CD4-positive, alpha-beta T cell treated with Interleukin-6 for 4 hours (primary cell): Measurements from ENCODE around the gene MEF2C.
"Not testable (repeated sequence)": the region's sequence is repeated elsewhere in the genome, so short reads cannot be mapped to it uniquely, and the experiment has no call there.

Source experiments
- DNase-seq: peaks from one replicate; pipeline ENCODE4 v3.0.0-alpha.2; 2020; ENCODE audit warnings: mixed read lengths

MEF2C gene

GRCh38 chr5:88883059-88883835, at the start of gene MEF2C:
Gene MEF2C (minus strand): TSS chr5:88883184. CDS start chr5:88823788, 59,396 bp downstream.
- DNase-seq: no peak

GRCh38 chr5:88932541-88932940, 49.6 kb upstream of the MEF2C start:
- DNase-seq: no peak

GRCh38 chr5:88930335-88930734, 47.4 kb upstream of the MEF2C start:
- no peak for DNase-seq

GRCh38 chr5:88929385-88929784, 46.4 kb upstream of the MEF2C start:
- no peak for DNase-seq

GRCh38 chr5:88926774-88927173, 43.8 kb upstream of the MEF2C start:
- DNase-seq: no peak

- DNase-seq: no peak
Observed at GRCh38 chr5:88925692-88926490, 42.9 kb upstream of the MEF2C start.

GRCh38 chr5:88924330-88924657, 41.3 kb upstream of the MEF2C start:
- no peak for DNase-seq

- no peak for DNase-seq
Observed at GRCh38 chr5:88923623-88924329, 40.8 kb upstream of the MEF2C start.

GRCh38 chr5:88912743-88913142, 29.8 kb upstream of the MEF2C start:
- not testable (repeated sequence) for DNase-seq

GRCh38 chr5:88911059-88911572, 28.1 kb upstream of the MEF2C start:
- not testable (repeated sequence) for DNase-seq

GRCh38 chr5:88904478-88904877, 21.5 kb upstream of the MEF2C start:
- DNase-seq: not testable (repeated sequence)

GRCh38 chr5:88903966-88904365, 21.0 kb upstream of the MEF2C start:
- DNase-seq: not testable (repeated sequence)

GRCh38 chr5:88901077-88901476, 18.1 kb upstream of the MEF2C start:
- DNase-seq: not testable (repeated sequence)

GRCh38 chr5:88899096-88899737, 16.2 kb upstream of the MEF2C start:
- no peak for DNase-seq

- no peak for DNase-seq
Observed at GRCh38 chr5:88897748-88898147, 14.8 kb upstream of the MEF2C start.

GRCh38 chr5:88895681-88896501, 12.9 kb upstream of the MEF2C start:
- no peak for DNase-seq

- DNase-seq: no peak
Observed at GRCh38 chr5:88892669-88893068, 9.7 kb upstream of the MEF2C start.

- DNase-seq: no peak
Observed at GRCh38 chr5:88890070-88890781, 7.2 kb upstream of the MEF2C start.

GRCh38 chr5:88889189-88890069, 6.4 kb upstream of the MEF2C start:
- DNase-seq: no peak

- DNase-seq: no peak
Observed at GRCh38 chr5:88888848-88889188, 5.8 kb upstream of the MEF2C start.
